Measurements from ENCODE around the gene ZNF83. TPM values are rescaled to one million over a fixed set of nuclear protein-coding genes. Genes with fewer than 3 reads are reported as not detected.
"Not testable (repeated sequence)": the region's sequence is repeated elsewhere in the genome, so short reads cannot be mapped to it uniquely, and the experiment has no call there.

Gene ZNF83
- total RNA-seq, 1 experiment from 2014 or later: 34.1 TPM

GRCh38 chr19:52600639-52601024, 37.5 kb downstream of the ZNF83 start:
- Mint-ChIP-seq H3K9me3 (peaks cover 21% of the 10 kb centered on the region), H3K4me1 (peaks cover 24% of the 10 kb centered on the region), H3K36me3 (peaks cover 28% of the 10 kb centered on the region), H3K27ac (peak overlapping the region; percentile 49; the same call in 1 of the 2 replicates), H3K4me3 (peak overlapping the region; percentile 82), H3K27me3 (ENCODE audit: low read depth) (no peaks in the 10 kb centered on the region; the same call in 1 of the 2 replicates)
- ChIA-PET CTCF (interaction anchor here (0.6 to 3.0 kb wide), 3 partner anchors 10 to 101 kb away, joined by 3 to 10 read pairs (median 4); no protein-coding TSS in a partner anchor), POLR2A (no interaction called here)
- ATAC-seq: peak; percentile 14
- TF ChIP-seq ZNF263 (CRISPR knock-in tag; IDR thresholded peaks at IDR 0.05; ENCODE audit: low read depth): peak; percentile 82; the same call in 1 of the 2 replicates
- TF ChIP-seq ZNF121 (CRISPR knock-in tag; IDR thresholded peaks at IDR 0.05): no peak
- peak; percentile 56 for DNase-seq (ENCODE audit: low spot score)

DNA sequence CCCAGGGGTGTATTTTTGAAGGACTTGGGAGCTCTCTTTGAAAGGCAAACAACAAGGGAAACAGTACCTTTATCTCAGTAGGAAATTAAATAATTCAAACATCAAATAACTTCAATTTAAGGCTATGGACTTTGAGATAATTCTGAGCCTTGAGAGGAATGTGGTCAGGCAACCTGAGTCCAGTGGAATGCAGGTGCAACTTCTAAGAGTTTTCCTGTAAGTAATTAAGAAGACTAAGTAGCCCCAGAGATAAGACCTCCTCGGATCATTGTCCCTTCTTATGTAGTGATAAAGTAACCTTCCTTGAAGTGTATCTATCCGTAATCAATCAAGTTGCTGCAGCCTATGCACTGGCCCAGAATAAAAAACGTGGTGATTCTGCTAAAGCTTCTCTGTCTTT, 38.9 kb downstream of the ZNF83 start:
- TF ChIP-seq MYBL2 (CRISPR knock-in tag; IDR thresholded peaks at IDR 0.05): no peak
- ChIA-PET CTCF (interaction anchor here (3.0 kb wide), 1 partner anchor 8 kb away, joined by 10 read pairs; no protein-coding TSS in a partner anchor), POLR2A (no interaction called here)
- H3K4me3 Mint-ChIP-seq: no peak overlapping the region
- H3K4me1 Mint-ChIP-seq: peaks cover 24% of the 10 kb centered on the region
- H3K27me3 Mint-ChIP-seq (ENCODE audit: low read depth): no peaks in the 10 kb centered on the region; the same call in 1 of the 2 replicates
- no peak for DNase-seq (ENCODE audit: low spot score)
- H3K27ac Mint-ChIP-seq: peak overlapping the region; percentile 85
- H3K36me3 Mint-ChIP-seq: peaks cover 36% of the 10 kb centered on the region
- peaks cover 25% of the 10 kb centered on the region for H3K9me3 Mint-ChIP-seq
- ATAC-seq: no peak

DNA sequence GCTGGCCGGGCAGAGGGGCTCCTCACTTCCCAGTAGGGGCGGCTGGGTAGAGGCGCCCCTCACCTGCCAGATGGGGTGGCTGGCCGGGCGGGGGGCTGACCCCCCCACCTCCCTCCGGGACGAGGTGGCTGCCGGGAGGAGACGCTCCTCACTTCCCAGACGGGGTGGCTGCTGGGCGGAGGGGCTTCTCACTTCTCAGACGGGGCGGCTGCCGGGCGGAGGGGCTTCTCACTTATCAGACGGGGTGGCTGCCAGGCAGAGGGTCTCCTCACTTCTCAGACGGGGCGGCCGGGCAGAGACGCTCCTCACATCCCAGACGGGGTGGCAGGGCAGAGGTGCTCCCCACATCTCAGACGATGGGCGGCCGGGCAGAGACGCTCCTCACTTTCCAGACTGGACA, 44.7 kb downstream of the ZNF83 start:
- Mint-ChIP-seq H3K9me3 (peaks cover 35% of the 10 kb centered on the region), H3K36me3 (peaks cover 79% of the 10 kb centered on the region)
- POLR2A ChIA-PET; CTCF ChIA-PET; H3K27me3 Mint-ChIP-seq (ENCODE audit: low read depth); H3K4me1 Mint-ChIP-seq; DNase-seq (ENCODE audit: low spot score); ATAC-seq; H3K27ac Mint-ChIP-seq; H3K4me3 Mint-ChIP-seq: not testable (repeated sequence)

DNA sequence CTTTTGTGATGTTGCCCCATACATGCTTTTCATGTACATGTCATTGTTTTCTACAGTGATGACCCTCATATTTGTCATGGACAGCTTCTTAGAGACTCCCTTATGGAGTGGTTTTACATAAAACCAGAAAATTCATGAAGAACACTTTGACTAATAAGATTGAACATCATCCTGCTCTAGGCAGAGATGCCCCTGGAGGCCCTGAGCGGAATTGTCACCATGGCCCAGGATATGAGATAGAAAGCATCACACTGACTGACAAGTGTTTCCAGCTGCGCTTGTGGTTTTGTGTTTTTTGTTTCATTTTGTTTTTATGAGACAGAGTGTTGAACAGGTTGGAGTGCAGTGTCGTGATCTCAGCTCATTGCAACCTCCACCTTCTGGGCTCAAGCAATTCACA, 45.9 kb downstream of the ZNF83 start:
- TF ChIP-seq SOX15 (CRISPR knock-in tag; IDR thresholded peaks at IDR 0.05) (no peak), GTF2I (CRISPR knock-in tag; conservative IDR thresholded peaks at IDR 0.05) (no peak), FOXK1 (CRISPR knock-in tag; IDR thresholded peaks at IDR 0.05) (no peak), ESRRA (CRISPR knock-in tag; IDR thresholded peaks at IDR 0.05; ENCODE audit: borderline replicate concordance) (no peak)
- TF ChIP-seq, protein P1, sequence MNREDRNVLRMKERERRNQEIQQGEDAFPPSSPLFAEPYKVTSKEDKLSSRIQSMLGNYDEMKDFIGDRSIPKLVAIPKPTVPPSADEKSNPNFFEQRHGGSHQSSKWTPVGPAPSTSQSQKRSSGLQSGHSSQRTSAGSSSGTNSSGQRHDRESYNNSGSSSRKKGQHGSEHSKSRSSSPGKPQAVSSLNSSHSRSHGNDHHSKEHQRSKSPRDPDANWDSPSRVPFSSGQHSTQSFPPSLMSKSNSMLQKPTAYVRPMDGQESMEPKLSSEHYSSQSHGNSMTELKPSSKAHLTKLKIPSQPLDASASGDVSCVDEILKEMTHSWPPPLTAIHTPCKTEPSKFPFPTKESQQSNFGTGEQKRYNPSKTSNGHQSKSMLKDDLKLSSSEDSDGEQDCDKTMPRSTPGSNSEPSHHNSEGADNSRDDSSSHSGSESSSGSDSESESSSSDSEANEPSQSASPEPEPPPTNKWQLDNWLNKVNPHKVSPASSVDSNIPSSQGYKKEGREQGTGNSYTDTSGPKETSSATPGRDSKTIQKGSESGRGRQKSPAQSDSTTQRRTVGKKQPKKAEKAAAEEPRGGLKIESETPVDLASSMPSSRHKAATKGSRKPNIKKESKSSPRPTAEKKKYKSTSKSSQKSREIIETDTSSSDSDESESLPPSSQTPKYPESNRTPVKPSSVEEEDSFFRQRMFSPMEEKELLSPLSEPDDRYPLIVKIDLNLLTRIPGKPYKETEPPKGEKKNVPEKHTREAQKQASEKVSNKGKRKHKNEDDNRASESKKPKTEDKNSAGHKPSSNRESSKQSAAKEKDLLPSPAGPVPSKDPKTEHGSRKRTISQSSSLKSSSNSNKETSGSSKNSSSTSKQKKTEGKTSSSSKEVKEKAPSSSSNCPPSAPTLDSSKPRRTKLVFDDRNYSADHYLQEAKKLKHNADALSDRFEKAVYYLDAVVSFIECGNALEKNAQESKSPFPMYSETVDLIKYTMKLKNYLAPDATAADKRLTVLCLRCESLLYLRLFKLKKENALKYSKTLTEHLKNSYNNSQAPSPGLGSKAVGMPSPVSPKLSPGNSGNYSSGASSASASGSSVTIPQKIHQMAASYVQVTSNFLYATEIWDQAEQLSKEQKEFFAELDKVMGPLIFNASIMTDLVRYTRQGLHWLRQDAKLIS (CRISPR knock-in tag; IDR thresholded peaks at IDR 0.05; ENCODE audit: borderline replicate concordance): no peak
- TF ChIP-seq, protein P2, sequence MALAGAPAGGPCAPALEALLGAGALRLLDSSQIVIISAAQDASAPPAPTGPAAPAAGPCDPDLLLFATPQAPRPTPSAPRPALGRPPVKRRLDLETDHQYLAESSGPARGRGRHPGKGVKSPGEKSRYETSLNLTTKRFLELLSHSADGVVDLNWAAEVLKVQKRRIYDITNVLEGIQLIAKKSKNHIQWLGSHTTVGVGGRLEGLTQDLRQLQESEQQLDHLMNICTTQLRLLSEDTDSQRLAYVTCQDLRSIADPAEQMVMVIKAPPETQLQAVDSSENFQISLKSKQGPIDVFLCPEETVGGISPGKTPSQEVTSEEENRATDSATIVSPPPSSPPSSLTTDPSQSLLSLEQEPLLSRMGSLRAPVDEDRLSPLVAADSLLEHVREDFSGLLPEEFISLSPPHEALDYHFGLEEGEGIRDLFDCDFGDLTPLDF (CRISPR knock-in tag; IDR thresholded peaks at IDR 0.05): no peak
- peak; percentile 18 for DNase-seq (ENCODE audit: low spot score)
- ATAC-seq: no peak
- H3K27me3 Mint-ChIP-seq (ENCODE audit: low read depth): no peaks in the 10 kb centered on the region
- ChIA-PET CTCF (interaction anchor here (0.5 kb wide), 1 partner anchor 93 kb away, joined by 3 read pairs; no protein-coding TSS in a partner anchor), POLR2A (no interaction called here)
- H3K4me1 Mint-ChIP-seq: no peaks in the 10 kb centered on the region
- no peak overlapping the region for H3K4me3 Mint-ChIP-seq
- no peak overlapping the region for H3K27ac Mint-ChIP-seq
- H3K36me3 Mint-ChIP-seq: peaks cover 81% of the 10 kb centered on the region
- H3K9me3 Mint-ChIP-seq: peaks cover 30% of the 10 kb centered on the region

DNA sequence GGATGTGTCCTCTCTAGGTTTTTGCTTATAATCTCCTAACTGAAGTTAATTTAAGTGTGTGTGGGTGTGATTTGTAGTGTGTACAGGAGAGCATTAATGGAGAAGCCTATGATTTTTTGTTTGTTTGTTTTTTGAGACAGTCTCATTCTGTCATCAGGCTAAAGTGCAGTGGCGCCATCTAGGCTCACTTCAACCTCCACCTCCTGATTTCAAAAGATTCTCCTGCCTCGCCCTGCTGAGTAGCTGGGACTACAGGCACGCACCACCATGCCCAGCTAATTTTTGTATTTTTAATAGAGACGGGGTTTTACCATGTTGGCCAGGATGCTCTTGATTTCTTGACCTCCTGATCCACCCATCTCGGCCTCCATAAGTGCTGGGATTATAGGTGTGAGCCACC, 47.4 kb downstream of the ZNF83 start:
- CTCF ChIA-PET: interaction anchor here (0.6 to 1.5 kb wide), 10 partner anchors 9 to 568 kb away, joined by 3 to 10 read pairs (median 4); partner anchors contain the start of genes ZNF347, ZNF808 and ZNF880
- TF ChIP-seq, protein P3, sequence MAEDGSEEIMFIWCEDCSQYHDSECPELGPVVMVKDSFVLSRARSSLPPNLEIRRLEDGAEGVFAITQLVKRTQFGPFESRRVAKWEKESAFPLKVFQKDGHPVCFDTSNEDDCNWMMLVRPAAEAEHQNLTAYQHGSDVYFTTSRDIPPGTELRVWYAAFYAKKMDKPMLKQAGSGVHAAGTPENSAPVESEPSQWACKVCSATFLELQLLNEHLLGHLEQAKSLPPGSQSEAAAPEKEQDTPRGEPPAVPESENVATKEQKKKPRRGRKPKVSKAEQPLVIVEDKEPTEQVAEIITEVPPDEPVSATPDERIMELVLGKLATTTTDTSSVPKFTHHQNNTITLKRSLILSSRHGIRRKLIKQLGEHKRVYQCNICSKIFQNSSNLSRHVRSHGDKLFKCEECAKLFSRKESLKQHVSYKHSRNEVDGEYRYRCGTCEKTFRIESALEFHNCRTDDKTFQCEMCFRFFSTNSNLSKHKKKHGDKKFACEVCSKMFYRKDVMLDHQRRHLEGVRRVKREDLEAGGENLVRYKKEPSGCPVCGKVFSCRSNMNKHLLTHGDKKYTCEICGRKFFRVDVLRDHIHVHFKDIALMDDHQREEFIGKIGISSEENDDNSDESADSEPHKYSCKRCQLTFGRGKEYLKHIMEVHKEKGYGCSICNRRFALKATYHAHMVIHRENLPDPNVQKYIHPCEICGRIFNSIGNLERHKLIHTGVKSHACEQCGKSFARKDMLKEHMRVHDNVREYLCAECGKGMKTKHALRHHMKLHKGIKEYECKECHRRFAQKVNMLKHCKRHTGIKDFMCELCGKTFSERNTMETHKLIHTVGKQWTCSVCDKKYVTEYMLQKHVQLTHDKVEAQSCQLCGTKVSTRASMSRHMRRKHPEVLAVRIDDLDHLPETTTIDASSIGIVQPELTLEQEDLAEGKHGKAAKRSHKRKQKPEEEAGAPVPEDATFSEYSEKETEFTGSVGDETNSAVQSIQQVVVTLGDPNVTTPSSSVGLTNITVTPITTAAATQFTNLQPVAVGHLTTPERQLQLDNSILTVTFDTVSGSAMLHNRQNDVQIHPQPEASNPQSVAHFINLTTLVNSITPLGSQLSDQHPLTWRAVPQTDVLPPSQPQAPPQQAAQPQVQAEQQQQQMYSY (CRISPR knock-in tag; IDR thresholded peaks at IDR 0.05): no peak
- TF ChIP-seq SMAD4 (CRISPR knock-in tag; IDR thresholded peaks at IDR 0.05) (no peak), FOXP1 (CRISPR knock-in tag; IDR thresholded peaks at IDR 0.05; ENCODE audit: borderline replicate concordance) (no peak)
- TF ChIP-seq, protein P4, sequence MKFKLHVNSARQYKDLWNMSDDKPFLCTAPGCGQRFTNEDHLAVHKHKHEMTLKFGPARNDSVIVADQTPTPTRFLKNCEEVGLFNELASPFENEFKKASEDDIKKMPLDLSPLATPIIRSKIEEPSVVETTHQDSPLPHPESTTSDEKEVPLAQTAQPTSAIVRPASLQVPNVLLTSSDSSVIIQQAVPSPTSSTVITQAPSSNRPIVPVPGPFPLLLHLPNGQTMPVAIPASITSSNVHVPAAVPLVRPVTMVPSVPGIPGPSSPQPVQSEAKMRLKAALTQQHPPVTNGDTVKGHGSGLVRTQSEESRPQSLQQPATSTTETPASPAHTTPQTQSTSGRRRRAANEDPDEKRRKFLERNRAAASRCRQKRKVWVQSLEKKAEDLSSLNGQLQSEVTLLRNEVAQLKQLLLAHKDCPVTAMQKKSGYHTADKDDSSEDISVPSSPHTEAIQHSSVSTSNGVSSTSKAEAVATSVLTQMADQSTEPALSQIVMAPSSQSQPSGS (CRISPR knock-in tag; IDR thresholded peaks at IDR 0.05; ENCODE audit: borderline replicate concordance, low read depth): no peak
- H3K9me3 Mint-ChIP-seq: peaks cover 15% of the 10 kb centered on the region
- H3K27me3 Mint-ChIP-seq (ENCODE audit: low read depth): no peaks in the 10 kb centered on the region
- H3K27ac Mint-ChIP-seq: peak overlapping the region; percentile 53; the same call in 1 of the 2 replicates
- POLR2A ChIA-PET: no interaction called here
- DNase-seq (ENCODE audit: low spot score) (peak; percentile 52), ATAC-seq (peak; percentile 46; the same call in 1 of the 2 replicates)
- no peak overlapping the region for H3K4me3 Mint-ChIP-seq
- H3K4me1 Mint-ChIP-seq: peaks cover 9% of the 10 kb centered on the region
- H3K36me3 Mint-ChIP-seq: peaks cover 66% of the 10 kb centered on the region
